SJSA1 (cell line): ENCODE data around the gene USP33. TPM values are rescaled to one million over a fixed set of nuclear protein-coding genes. Genes with fewer than 3 reads are reported as not detected.

Source experiments
- DNase-seq, 2 experiments: peaks; one replicate each; pipeline ENCODE4 v3.0.0-alpha.2; 2015 to 2020; ENCODE audit warnings: low spot score in 2 of 2, low read depth in 1 of 2
- H3K27ac ChIP-seq: fragments of 250-450 bp; sonication (Bioruptor Pico); 2 replicates; pipeline ENCODE4 v1.5.1; 2020; ENCODE audit warnings: mild to moderate bottlenecking, moderate library complexity
- H3K27me3 ChIP-seq: fragments of 250-450 bp; sonication (Bioruptor Pico); replicated peaks from 2 replicates; pipeline ENCODE4 v1.5.1; 2020; ENCODE audit warnings: mild to moderate bottlenecking, moderate library complexity
- H3K36me3 ChIP-seq: fragments of 250-450 bp; sonication (Bioruptor Pico); 2 replicates; pipeline ENCODE4 v1.5.1; 2020; ENCODE audit warnings: mild to moderate bottlenecking
- H3K4me1 ChIP-seq: fragments of 250-450 bp; sonication (Bioruptor Pico); replicated peaks from 2 replicates; pipeline ENCODE4 v1.6.1; 2021; ENCODE audit warnings: mild to moderate bottlenecking
- H3K4me3 ChIP-seq: fragments of 250-450 bp; sonication (Bioruptor Pico); 2 replicates; pipeline ENCODE4 v1.5.1; 2020; ENCODE audit warnings: mild to moderate bottlenecking
- H3K9me3 ChIP-seq: fragments of 250-450 bp; sonication (Bioruptor Pico); replicated peaks from 2 replicates; pipeline ENCODE4 v1.5.1; 2020; ENCODE audit warnings: mild to moderate bottlenecking
- total RNA-seq: library from RNA; depleted of rRNA; stranded (reverse); fragments of >200 nt; shearing (Covaris generic); gene quantifications from 2 replicates; pipeline ENCODE4 v1.2.3, GENCODE V29; 2014

USP33 gene
- total RNA-seq, 1 experiment from 2014 or later = 90.3 TPM

GRCh38 chr1:77673716-77674355 lies 85.8 kb downstream of the USP33 start:
- DNase-seq = peak in 1 of 2 experiments; percentile 37
- H3K4me3 ChIP-seq = no peak overlapping the region
- H3K36me3 ChIP-seq = 0 out of 2 replicates have a peak, but pooled peaks cover 2% of the 10 kb centered on the region
- H3K27me3 ChIP-seq = no peaks in the 10 kb centered on the region
- H3K9me3 ChIP-seq = no peaks in the 10 kb centered on the region
- peaks cover 34% of the 10 kb centered on the region for H3K4me1 ChIP-seq
- H3K27ac ChIP-seq = peak overlapping the region; percentile 36

- Histone ChIP-seq H3K36me3 (0 out of 2 replicates have a peak, but pooled peaks cover 2% of the 10 kb centered on the region), H3K4me3 (no peak overlapping the region), H3K4me1 (peaks cover 34% of the 10 kb centered on the region), H3K9me3 (no peaks in the 10 kb centered on the region), H3K27ac (peak overlapping the region; percentile 59; the same call in 1 of the 2 replicates), H3K27me3 (no peaks in the 10 kb centered on the region)
- DNase-seq = no peak
Measured at GRCh38 chr1:77673030-77673429, 86.6 kb downstream of the USP33 start.

- peak overlapping the region; percentile 24 for H3K4me3 ChIP-seq
- no peaks in the 10 kb centered on the region for H3K9me3 ChIP-seq
- H3K36me3 ChIP-seq = 0 out of 2 replicates have a peak, but pooled peaks cover 2% of the 10 kb centered on the region
- no peak for DNase-seq
- peaks cover 34% of the 10 kb centered on the region for H3K4me1 ChIP-seq
- no peaks in the 10 kb centered on the region for H3K27me3 ChIP-seq
- H3K27ac ChIP-seq = peak overlapping the region; percentile 59
Measured at GRCh38 chr1:77672374-77672773, 87.3 kb downstream of the USP33 start.

DNA sequence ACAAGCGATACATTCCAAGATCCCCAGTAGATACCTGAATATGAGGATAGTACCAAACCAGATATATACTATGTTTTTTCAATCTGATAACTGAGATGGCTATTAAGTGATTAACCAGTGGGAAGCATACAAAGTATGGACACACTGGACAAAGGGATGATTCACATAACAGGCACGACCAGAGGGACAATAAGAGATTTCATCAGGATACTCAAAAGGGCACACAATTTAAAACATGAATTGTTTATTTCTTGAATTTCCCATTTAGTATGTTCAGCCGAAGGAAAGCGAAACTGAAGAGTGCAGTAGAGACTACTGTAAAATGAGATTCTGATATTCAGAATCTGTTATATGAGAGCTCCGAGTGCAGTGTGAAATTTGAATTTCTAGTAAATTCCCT lies 87.8 kb downstream of the USP33 start:
- H3K36me3 ChIP-seq = no peaks in the 10 kb centered on the region
- peak overlapping the region; percentile 59 for H3K27ac ChIP-seq
- H3K4me3 ChIP-seq = peak overlapping the region; percentile 24
- H3K4me1 ChIP-seq = peaks cover 34% of the 10 kb centered on the region
- no peaks in the 10 kb centered on the region for H3K27me3 ChIP-seq
- H3K9me3 ChIP-seq = no peaks in the 10 kb centered on the region
- peak in 1 of 2 experiments; percentile 66 for DNase-seq

DNA sequence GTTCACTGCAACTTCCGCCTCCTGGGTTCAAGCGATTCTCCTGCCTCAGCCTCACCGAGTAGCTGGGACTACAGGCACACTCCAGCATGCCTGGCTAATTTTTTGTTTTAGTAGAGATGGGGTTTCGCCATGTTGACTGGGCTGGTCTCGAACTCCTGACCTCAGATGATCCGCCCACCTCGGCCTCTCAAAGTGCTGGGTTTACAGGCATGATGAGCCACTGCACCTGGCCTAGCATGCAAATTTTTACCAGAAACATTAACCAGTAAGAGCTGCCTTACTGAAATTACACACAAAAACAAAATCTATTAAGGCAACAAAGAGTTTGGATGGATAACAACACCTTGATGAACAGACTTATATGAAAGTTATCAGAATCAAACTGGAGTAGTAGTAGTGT lies 89.3 kb downstream of the USP33 start:
- Histone ChIP-seq H3K4me1 (peaks cover 34% of the 10 kb centered on the region), H3K9me3 (no peaks in the 10 kb centered on the region), H3K36me3 (no peaks in the 10 kb centered on the region), H3K27ac (no peak overlapping the region), H3K27me3 (no peaks in the 10 kb centered on the region), H3K4me3 (no peak overlapping the region)
- DNase-seq = no peak

GRCh38 chr1:77668924-77669449 lies 90.7 kb downstream of the USP33 start:
- H3K27ac ChIP-seq = no peak overlapping the region
- DNase-seq = no peak

DNA sequence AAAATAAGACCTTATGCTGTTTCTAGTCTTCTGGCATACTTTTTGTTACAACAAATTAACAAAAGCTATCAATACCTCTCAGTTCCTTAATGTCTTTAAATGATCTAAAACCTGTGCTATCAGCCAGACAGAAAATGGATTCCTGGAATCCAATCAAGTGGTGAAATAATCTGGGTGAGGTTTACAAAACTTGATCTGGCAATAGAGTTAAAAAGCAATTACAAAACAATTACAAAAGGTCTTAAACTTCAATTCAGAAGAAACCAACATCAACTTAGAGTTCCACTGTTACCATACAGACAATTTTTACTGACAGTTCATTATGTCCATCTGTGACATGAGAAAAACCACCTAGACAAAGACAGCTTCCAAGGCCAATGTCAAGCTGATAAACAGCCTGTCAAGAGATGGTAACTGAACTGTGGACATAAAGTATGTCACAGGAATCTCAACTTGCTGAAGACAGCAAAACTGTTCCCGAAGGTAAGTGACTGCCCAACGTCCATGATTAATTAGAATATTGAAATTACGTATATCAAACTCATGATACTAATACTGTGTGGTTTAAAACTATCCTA lies 94.6 kb downstream of the USP33 start:
- peaks cover 5% of the 10 kb centered on the region; the same call in 1 of the 2 replicates for H3K9me3 ChIP-seq
- H3K4me3 ChIP-seq = no peak overlapping the region
- no peaks in the 10 kb centered on the region for H3K4me1 ChIP-seq
- no peak overlapping the region for H3K27ac ChIP-seq
- 0 out of 2 replicates have a peak, but pooled peaks cover 4% of the 10 kb centered on the region for H3K36me3 ChIP-seq
- no peak for DNase-seq
- H3K27me3 ChIP-seq = no peaks in the 10 kb centered on the region

More at GRCh38 chr1:77668924-77669449, 90.7 kb downstream of the USP33 start:
- Histone ChIP-seq H3K36me3 (no peaks in the 10 kb centered on the region), H3K27me3 (no peaks in the 10 kb centered on the region), H3K4me1 (peaks cover 28% of the 10 kb centered on the region), H3K9me3 (no peaks in the 10 kb centered on the region), H3K4me3 (no peak overlapping the region)

GRCh38 chr1:77661696-77662095 lies 98.0 kb downstream of the USP33 start:
- Histone ChIP-seq H3K9me3 (peaks cover 5% of the 10 kb centered on the region; the same call in 1 of the 2 replicates), H3K4me3 (no peak overlapping the region)

DNA sequence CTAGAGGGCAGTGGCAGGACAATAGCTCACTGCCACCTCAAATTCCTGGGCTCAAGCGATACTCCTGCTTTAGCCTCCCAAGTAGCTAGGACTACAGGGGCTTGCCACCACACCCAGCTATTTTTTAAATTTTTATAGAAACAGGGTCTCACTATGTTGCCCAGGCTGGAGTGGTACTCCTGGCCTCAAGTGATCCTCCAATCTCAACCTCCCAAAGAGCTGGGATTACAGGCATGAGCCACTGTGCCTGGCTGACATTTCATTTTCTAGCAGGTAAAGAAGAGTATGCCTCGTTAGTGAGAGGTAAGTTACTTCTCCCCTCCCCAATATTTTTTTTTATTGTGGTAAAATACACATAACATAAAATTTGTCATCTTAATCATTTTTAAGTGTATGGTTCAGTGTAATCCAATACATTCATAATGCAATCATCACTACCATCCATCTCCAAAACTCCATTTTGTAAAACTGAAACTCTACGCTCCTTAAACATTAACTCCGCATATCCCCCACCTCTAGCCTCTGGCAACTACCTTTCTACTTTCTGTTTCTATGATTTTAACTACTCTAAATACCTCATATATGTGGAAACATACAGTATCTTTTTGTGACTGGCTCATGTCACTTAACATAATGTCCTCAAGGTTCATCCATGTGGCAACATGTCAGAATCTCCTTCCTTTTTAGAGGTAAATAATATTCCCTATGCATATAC lies 99.6 kb downstream of the USP33 start:
- Histone ChIP-seq H3K4me1 (0 out of 2 replicates have a peak, but pooled peaks cover 3% of the 10 kb centered on the region), H3K9me3 (peaks cover 5% of the 10 kb centered on the region; the same call in 1 of the 2 replicates), H3K27me3 (no peaks in the 10 kb centered on the region), H3K36me3 (0 out of 2 replicates have a peak, but pooled peaks cover 4% of the 10 kb centered on the region), H3K27ac (no peak overlapping the region), H3K4me3 (no peak overlapping the region)
- no peak for DNase-seq

More at GRCh38 chr1:77661696-77662095, 98.0 kb downstream of the USP33 start:
- Histone ChIP-seq H3K4me1 (no peaks in the 10 kb centered on the region), H3K27ac (no peak overlapping the region), H3K36me3 (0 out of 2 replicates have a peak, but pooled peaks cover 4% of the 10 kb centered on the region), H3K27me3 (no peaks in the 10 kb centered on the region)
- no peak for DNase-seq

GRCh38 chr1:77658271-77658670 lies 101.4 kb downstream of the USP33 start:
- Histone ChIP-seq H3K9me3 (peaks cover 5% of the 10 kb centered on the region; the same call in 1 of the 2 replicates), H3K27ac (no peak overlapping the region), H3K27me3 (no peaks in the 10 kb centered on the region), H3K4me1 (0 out of 2 replicates have a peak, but pooled peaks cover 3% of the 10 kb centered on the region), H3K4me3 (no peak overlapping the region), H3K36me3 (0 out of 2 replicates have a peak, but pooled peaks cover 4% of the 10 kb centered on the region)
- DNase-seq = no peak

GRCh38 chr1:77655431-77655974 lies 104.1 kb downstream of the USP33 start:
- no peak for DNase-seq
- no peak overlapping the region for H3K27ac ChIP-seq
- H3K27me3 ChIP-seq = no peaks in the 10 kb centered on the region
- H3K9me3 ChIP-seq = peaks cover 3% of the 10 kb centered on the region; the same call in 1 of the 2 replicates
- peaks cover 3% of the 10 kb centered on the region; the same call in 1 of the 2 replicates for H3K36me3 ChIP-seq
- H3K4me3 ChIP-seq = no peak overlapping the region
- 0 out of 2 replicates have a peak, but pooled peaks cover 3% of the 10 kb centered on the region for H3K4me1 ChIP-seq

DNA sequence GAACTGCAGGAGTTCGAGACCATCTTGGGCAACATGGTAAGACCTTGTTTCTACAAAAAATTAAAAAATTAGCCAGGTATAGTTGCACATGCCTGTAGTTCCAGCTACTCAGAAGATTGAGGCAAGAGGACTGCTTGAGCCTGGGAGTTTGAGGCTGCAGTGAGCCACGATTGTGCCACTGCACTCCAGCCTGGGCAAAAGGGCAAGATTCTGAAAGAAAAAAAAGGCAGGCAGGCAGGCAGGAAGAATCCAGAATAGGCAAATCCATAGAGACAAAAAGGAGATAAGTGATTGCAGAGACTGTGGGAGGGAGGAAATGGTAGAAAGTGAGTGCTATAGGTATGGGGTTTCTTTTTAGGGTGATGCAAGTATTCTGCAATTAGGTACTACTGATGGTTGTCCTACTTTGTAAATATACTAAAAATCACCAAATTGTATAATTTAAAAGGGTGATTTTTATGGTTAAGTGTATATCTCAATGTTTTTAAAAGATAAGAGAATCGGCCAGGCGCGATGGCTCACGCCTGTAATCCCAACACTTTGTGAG lies 106.6 kb downstream of the USP33 start:
- peaks cover 4% of the 10 kb centered on the region; the same call in 1 of the 2 replicates for H3K9me3 ChIP-seq
- H3K36me3 ChIP-seq = peaks cover 6% of the 10 kb centered on the region; the same call in 1 of the 2 replicates
- DNase-seq = no peak
- no peaks in the 10 kb centered on the region for H3K27me3 ChIP-seq
- no peak overlapping the region for H3K27ac ChIP-seq
- H3K4me1 ChIP-seq = 0 out of 2 replicates have a peak, but pooled peaks cover 3% of the 10 kb centered on the region
- no peak overlapping the region for H3K4me3 ChIP-seq

- peaks cover 4% of the 10 kb centered on the region; the same call in 1 of the 2 replicates for H3K9me3 ChIP-seq
- no peaks in the 10 kb centered on the region for H3K27me3 ChIP-seq
- H3K36me3 ChIP-seq = peaks cover 10% of the 10 kb centered on the region; the same call in 1 of the 2 replicates
- 0 out of 2 replicates have a peak, but pooled peaks cover 3% of the 10 kb centered on the region for H3K4me1 ChIP-seq
- no peak overlapping the region for H3K4me3 ChIP-seq
- no peak overlapping the region for H3K27ac ChIP-seq
- no peak for DNase-seq
Measured at GRCh38 chr1:77652268-77652667, 107.4 kb downstream of the USP33 start.
